ENCODE measurements around the gene DNAI4. TPM values are rescaled to one million over a fixed set of nuclear protein-coding genes. Genes with fewer than 3 reads are reported as not detected.

DNAI4 gene
- total and polyA plus RNA-seq, 2 donors (not counting 3 experiments of a cell fraction or from before 2014, with no cell fraction given), result 0.51 to 3.3 TPM

DNA sequence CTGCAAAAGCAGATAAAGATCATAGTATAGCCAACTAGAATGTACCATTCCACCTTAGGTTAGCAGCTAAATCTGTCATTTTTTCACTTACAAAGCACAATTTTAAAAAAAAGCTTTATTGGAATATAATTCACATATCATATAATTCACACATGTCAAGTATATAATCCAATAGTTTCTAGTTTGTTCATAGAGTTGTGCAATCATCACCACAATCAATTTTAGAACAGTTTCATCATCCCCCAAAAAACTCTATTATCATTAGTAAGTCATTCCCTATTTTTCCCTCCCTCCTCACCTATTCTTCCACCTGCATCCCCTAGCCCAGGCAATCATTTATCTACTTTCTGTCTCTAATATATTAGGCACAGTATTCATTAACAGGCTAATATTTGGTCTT lies 91.5 kb downstream of the DNAI4 start:
- Histone ChIP-seq H3K79me2 (ENCODE audit: control insufficient read depth, insufficient read depth, low read length) (no peaks in the 10 kb centered on the region), H3K36me3 (ENCODE audit: control insufficient read depth in 2 of 2, extremely low read depth in 1 of 2, insufficient read depth in 2 of 2, low read length in 2 of 2) (no peaks in the 10 kb centered on the region), H3K27me3 (ENCODE audit: control insufficient read depth in 2 of 2, insufficient read depth in 2 of 2, low read length in 2 of 2) (no peaks in the 10 kb centered on the region), H3K4me2 (ENCODE audit: insufficient read depth, low read length) (no peak overlapping the region), H3K9me1 (replicated peaks; ENCODE audit: control insufficient read depth, extremely low read depth, insufficient read depth, low read length) (no peaks in the 10 kb centered on the region), H3K27ac (ENCODE audit: insufficient read depth, low read depth, low read length) (no peak overlapping the region), H3K9ac (replicated peaks; ENCODE audit: extremely low read depth, insufficient read depth, low read length) (no peak overlapping the region), H3K4me1 (ENCODE audit: control insufficient read depth, extremely low read depth, insufficient read depth, low read length) (no peaks in the 10 kb centered on the region), H4K20me1 (replicated peaks; ENCODE audit: control insufficient read depth, extremely low read depth, insufficient read depth, low read length) (no peaks in the 10 kb centered on the region), H2AFZ (ENCODE audit: low read depth, low read length) (no peak overlapping the region), H3K4me3 (replicated peaks in 1 of 3; ENCODE audit: insufficient read depth in 1 of 3, low read depth in 1 of 3, low read length in 3 of 3) (no peak overlapping the region), H3K9me3 (replicated peaks; ENCODE audit: control insufficient read depth, insufficient read depth, low read length) (no peaks in the 10 kb centered on the region)
- no peak for DNase-seq (ENCODE audit: low read depth, low spot score)
- CTCF ChIA-PET, result no interaction called here
- FAIRE-seq, result no peak
- POLR2A ChIA-PET, result no interaction called here
- dilution Hi-C loops (cut with MboI; ENCODE audit: extremely low pct_ligation_motif_present, low sequenced_read_pairs), result no loop called here
- TF ChIP-seq MYC (IDR thresholded peaks at IDR 0.05; ENCODE audit: low read depth, low read length) (no peak), POLR2AphosphoS5 (IDR thresholded peaks at IDR 0.05; ENCODE audit: insufficient read depth, low read depth, low read length) (no peak), JUN (IDR thresholded peaks at IDR 0.05; ENCODE audit: borderline replicate concordance, insufficient read depth, insufficient read length, low read depth) (no peak), EZH2 (IDR thresholded peaks at IDR 0.05; ENCODE audit: borderline replicate concordance, low read depth, low read length, severe bottlenecking) (no peak), POLR2A (IDR thresholded peaks at IDR 0.05; ENCODE audit: low read depth, low read length) (no peak), FOS (IDR thresholded peaks at IDR 0.05; ENCODE audit: borderline replicate concordance, insufficient read depth, low read length) (no peak), GATA2 (IDR thresholded peaks at IDR 0.05; ENCODE audit: insufficient read depth, insufficient read length, low read depth, low read length) (no peak)
- TF ChIP-seq, protein P1, sequence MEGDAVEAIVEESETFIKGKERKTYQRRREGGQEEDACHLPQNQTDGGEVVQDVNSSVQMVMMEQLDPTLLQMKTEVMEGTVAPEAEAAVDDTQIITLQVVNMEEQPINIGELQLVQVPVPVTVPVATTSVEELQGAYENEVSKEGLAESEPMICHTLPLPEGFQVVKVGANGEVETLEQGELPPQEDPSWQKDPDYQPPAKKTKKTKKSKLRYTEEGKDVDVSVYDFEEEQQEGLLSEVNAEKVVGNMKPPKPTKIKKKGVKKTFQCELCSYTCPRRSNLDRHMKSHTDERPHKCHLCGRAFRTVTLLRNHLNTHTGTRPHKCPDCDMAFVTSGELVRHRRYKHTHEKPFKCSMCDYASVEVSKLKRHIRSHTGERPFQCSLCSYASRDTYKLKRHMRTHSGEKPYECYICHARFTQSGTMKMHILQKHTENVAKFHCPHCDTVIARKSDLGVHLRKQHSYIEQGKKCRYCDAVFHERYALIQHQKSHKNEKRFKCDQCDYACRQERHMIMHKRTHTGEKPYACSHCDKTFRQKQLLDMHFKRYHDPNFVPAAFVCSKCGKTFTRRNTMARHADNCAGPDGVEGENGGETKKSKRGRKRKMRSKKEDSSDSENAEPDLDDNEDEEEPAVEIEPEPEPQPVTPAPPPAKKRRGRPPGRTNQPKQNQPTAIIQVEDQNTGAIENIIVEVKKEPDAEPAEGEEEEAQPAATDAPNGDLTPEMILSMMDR (IDR thresholded peaks at IDR 0.05; ENCODE audit: extremely low read depth in 1 of 2, insufficient read depth in 1 of 2, low read depth in 1 of 2, low read length in 2 of 2), result no peak
- TF ChIP-seq, protein P2, sequence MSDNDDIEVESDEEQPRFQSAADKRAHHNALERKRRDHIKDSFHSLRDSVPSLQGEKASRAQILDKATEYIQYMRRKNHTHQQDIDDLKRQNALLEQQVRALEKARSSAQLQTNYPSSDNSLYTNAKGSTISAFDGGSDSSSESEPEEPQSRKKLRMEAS (IDR thresholded peaks at IDR 0.05; ENCODE audit: insufficient read depth, insufficient read length), result no peak
- intact Hi-C loops (cut with micrococcal nuclease), result no loop called here
- BruUV-seq (replicated peaks), result no TSS peak

All from endothelial cell of umbilical vein (primary cell).